Measurements from ENCODE around the gene SYDE2. TPM values are rescaled to one million over a fixed set of nuclear protein-coding genes. Genes with fewer than 3 reads are reported as not detected.
"Not testable (repeated sequence)": the region's sequence is repeated elsewhere in the genome, so short reads cannot be mapped to it uniquely, and the experiment has no call there.

SYDE2 gene
- total RNA-seq, 1 experiment from 2014 or later = 2.3 TPM

- no peak for DNase-seq (ENCODE audit: low spot score)
Measured at GRCh38 chr1:85219853-85220610, 19.2 kb upstream of the SYDE2 start.

GRCh38 chr1:85216697-85217096, 15.9 kb upstream of the SYDE2 start:
- no peak for DNase-seq (ENCODE audit: low spot score)

DNA sequence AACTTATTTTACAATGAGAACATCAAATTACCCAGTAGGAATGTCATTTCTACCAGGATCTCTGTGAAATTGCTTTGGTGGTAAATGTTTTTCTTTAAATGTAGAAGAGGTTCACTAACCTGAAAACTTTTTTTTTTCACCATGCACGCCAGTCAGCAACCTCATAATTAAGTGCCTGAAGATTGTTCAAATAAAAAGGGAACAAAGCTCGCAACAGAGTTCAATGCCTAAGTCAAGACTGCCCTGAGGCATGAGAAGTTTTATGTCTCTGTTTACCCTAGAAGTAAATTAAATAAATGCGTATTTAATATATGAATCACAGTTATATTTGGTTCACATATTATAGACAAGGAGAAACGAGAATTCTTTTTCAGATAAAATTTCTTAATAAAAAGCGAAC, 13.8 kb upstream of the SYDE2 start:
- DNase-seq (ENCODE audit: low spot score) = no peak

GRCh38 chr1:85208488-85208887, 7.7 kb upstream of the SYDE2 start:
- DNase-seq (ENCODE audit: low spot score) = no peak

DNA sequence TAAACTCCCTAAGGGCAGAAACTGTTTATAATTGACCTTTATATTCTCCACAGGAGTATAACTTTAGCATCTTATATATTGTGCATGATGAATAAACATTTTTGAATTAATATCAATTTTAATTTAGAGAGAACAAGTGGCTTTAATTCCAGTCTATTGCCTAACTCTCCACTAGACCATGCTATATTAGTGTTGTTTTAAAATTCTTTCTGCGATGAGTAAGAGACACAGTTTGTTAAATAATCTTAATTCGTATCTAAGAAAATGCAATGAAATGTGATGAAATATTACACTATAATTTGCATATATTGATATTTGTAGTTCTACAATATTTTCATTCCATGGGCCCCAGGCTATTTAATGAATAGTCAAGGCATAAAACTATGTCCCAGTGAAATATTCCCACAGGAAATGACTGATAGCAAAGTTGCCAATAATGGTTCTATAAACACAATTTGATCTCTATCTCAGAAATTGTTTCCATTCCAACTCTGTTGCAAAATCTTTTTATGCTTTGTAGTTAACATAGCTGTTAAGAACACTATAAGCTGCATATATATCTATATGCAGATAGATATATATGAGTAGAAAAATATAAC, 2.9 kb upstream of the SYDE2 start:
- DNase-seq (ENCODE audit: low spot score) = no peak

GRCh38 chr1:85202864-85203255, 2.0 kb upstream of the SYDE2 start:
- no peak for DNase-seq (ENCODE audit: low spot score)

GRCh38 chr1:85202092-85202863, 1.5 kb upstream of the SYDE2 start:
- DNase-seq (ENCODE audit: low spot score) = no peak

DNA sequence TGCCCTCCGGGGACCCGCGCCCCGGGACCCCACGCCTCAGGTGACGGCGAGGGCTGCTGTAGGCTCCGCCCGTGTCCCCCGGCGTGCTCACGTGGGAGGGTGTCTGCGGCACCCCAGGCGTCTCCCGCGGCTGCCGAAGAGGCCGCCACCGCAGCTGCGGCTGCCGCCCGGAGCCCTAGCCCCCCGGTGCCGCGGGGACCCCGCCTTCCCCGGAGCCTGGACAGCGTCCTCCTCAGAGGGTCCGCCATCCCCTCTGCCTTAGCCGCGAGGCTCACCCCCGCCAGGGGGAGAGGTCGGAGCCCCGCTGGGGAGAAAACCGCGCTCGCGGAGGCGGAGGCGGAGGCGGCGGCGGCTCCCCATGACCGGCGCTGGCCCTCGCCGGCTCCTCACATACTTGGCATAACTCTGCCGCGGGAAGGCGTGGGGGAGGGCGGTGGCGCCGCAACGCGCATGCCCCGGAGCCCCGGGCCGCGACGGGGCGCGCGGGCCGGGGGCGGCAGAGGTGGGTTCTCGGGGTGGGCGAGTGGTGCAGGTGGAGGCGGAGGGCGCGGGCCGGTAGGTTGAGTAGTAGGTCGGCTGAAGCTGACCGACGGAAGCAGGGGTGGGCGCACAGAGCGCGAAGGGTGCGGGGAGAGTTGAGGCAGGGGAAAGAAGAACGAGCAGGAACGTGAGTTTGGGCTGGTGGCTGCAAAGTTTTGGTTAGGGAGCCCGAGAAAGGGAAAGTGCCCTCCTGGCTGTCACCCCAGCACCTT, 700 bp upstream of the SYDE2 start:
- DNase-seq (ENCODE audit: low spot score) = peak; percentile 27

- no peak for DNase-seq (ENCODE audit: low spot score)
Measured at GRCh38 chr1:85199667-85200462, 951 bp downstream of the SYDE2 start.

- no peak for DNase-seq (ENCODE audit: low spot score)
Measured at GRCh38 chr1:85198864-85199263, 2.0 kb downstream of the SYDE2 start.

DNA sequence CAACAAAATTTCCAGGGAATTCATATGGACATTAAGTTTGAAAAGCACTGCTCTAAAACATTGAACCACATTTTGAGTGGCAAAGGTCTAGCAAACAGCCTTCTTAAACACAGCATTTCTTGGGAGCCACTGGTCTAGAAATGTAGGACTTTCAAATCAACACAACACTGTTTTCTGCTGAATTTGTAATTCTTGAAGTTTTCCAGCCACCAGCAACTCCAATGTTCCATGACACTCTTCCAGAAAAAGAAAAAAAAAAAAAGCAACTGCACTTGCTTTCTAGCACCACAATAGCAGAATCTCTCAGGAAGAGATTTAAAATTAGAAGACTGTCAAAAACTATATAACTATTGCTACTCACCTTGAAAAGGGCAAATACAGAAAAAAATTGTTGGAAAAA, 4.5 kb downstream of the SYDE2 start:
- no peak for DNase-seq (ENCODE audit: low spot score)

GRCh38 chr1:85195703-85196102, 5.1 kb downstream of the SYDE2 start:
- no peak for DNase-seq (ENCODE audit: low spot score)

DNA sequence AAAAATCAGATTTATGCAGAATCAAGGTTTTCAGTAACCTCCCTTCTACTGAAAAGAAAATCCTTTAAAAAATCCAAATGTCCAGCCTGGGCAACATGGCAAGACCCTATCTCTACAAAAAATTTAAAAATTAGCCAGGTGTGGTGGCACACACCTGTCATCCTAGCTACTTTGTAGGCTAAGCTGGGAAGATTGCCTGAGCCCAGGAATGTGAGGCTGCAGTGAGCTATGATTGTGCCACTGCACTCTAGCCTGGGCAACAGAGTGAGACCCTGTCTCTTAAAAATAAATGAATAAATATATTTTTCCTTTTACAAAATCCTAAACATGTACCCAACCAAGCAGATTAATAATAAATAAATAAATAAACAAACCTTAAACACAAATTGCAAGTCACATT, 8.7 kb downstream of the SYDE2 start:
- DNase-seq (ENCODE audit: low spot score) = not testable (repeated sequence)

- no peak for DNase-seq (ENCODE audit: low spot score)
Measured at GRCh38 chr1:85189120-85189519, 11.7 kb downstream of the SYDE2 start.

DNA sequence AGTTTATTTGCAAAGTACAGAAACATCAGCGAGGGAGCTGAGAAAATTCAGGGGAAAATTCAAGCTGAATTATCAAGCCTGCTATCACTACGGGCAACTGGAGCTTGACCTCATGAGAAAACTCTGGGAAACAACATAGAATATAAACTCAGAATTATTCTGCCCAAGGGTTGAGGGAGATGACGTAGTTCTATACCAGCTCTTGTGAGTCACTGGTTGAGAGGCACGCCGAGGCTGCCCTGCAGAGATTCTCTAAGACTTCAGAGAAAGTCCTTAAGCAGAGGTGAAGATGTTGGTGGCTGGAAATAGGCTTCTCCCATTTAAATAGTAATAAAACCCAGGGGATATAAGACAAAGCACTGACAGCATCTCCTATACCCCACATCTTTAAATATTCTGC, 12.3 kb downstream of the SYDE2 start:
- DNase-seq (ENCODE audit: low spot score) = no peak

DNA sequence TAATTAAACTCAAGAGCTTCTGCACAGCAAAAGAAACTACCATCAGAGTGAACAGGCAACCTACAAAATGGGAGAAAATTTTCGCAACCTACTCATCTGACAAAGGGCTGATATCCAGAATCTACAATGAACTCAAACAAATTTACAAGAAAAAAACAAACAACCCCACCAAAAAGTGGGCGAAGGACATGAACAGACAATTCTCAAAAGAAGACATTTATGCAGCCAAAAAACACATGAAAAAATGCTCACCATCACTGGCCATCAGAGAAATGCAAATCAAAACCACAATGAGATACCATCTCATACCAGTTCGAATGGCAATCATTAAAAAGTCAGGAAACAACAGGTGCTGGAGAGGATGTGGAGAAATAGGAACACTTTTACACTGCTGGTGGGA, 13.8 kb downstream of the SYDE2 start:
- DNase-seq (ENCODE audit: low spot score) = not testable (repeated sequence)

DNA sequence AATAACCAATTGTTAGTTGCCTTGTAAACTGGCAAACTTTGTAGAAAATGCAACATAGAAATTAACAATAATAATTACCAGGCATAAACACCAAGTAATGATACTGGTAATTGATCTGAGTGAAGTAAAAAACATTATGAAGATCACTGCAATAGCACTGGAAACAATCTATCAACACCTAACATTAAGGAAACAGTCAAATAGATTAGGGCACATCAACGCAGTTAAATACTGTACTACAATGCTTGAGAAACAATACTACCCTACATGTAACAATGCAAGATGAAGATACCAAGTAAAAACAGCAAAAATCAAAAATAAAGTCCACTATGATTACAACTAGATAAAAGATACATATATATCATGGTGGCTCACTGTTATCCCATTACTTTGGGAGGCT, 16.6 kb downstream of the SYDE2 start:
- DNase-seq (ENCODE audit: low spot score) = no peak

GRCh38 chr1:85182700-85183099, 18.1 kb downstream of the SYDE2 start:
- no peak for DNase-seq (ENCODE audit: low spot score)

- DNase-seq (ENCODE audit: low spot score) = no peak
Measured at GRCh38 chr1:85180869-85181268, 19.9 kb downstream of the SYDE2 start.

DNA sequence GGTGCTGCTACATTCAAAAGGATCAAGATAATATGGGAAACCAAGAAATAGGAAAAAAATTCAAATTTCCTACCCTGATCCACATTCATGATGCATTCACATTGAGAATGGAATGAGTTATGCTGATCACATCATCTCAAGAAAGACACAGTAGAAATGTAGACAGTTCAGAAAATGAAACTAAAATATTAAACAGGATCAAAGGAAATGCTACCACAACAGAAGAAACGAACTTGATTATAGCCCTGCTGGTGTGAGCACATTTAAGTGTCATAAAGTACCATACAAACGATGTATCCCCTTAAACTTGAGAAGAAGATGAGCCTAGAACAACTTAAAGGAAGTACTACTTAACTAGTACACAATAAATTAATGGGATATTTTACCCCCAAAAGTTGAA, 21.3 kb downstream of the SYDE2 start:
- DNase-seq (ENCODE audit: low spot score) = no peak

DNA sequence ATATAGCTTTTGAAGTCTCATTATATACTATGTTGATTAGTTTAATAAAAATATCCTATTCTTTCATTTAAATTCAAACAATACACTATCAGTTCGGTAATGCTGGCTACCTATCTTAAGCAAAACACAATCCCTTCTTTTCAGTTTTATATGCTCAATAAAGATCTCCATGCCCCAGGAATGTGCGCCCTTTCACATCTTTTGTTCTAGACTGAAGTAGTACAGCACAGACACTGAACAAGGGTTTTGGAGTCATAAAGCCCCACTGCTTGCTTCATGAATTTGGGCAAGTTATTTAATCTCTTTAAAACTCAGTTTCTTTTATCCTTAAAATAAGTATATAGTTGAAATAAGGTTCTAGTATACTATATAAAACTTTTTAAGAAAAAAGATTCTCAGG, 22.4 kb downstream of the SYDE2 start:
- no peak for DNase-seq (ENCODE audit: low spot score)

Measured in H4 (cell line).